Stimulated activated naive CD4-positive, alpha-beta T cell treated with Interleukin-2 at 50 U/mL for 16 hours (primary cell): ENCODE results near the gene ABL1.
"Not testable (repeated sequence)": the region's sequence is repeated elsewhere in the genome, so short reads cannot be mapped to it uniquely, and the experiment has no call there.

Experiments used
- DNase-seq: peaks from one replicate; lab custom pipeline; 2025; lab: John Stamatoyannopoulos, UW

The ABL1 gene

GRCh38 chr9:130904070-130905044 is 69.3 kb downstream of the ABL1 start:
- DNase-seq = no peak

DNA sequence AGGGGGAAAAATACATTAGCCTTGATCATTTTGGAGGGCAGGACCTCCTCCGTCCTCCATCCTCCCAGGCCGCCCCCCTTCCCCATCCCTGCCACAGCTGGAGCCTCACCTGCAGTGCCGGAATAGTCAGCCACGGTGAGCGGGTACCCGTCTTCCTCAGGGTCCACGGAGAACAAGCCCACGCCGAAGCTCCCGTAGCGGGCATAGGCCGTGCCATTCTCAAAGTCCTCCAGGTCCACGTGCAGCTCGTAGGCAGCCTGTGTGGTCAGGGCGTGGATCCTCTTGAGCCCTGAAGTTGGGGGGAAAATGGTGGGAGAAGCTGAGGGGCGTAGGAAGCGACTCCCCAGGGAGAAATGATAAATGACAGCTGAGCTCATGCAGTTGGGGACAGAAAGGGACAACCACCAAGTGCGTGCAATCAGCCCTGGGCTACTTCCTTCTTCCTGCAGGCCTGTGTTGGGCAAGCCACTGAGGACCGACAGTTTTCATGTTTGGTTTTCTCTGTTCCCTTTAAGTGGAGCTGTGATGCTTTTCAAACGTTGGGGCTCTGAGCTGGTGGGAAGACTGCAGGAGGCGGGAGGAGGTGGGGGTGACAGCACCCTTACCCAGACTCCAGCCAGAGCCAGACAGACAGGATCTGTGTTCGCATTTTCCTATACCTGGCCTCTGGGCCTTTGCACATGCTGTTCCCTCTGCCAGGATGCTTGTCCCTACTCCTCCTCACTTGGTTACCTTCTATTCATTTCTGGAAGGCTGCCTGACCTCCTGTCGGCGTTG is 70.3 kb downstream of the ABL1 start:
- no peak for DNase-seq

- DNase-seq = no peak
Measured at GRCh38 chr9:130905902-130906734, 71.1 kb downstream of the ABL1 start.

DNA sequence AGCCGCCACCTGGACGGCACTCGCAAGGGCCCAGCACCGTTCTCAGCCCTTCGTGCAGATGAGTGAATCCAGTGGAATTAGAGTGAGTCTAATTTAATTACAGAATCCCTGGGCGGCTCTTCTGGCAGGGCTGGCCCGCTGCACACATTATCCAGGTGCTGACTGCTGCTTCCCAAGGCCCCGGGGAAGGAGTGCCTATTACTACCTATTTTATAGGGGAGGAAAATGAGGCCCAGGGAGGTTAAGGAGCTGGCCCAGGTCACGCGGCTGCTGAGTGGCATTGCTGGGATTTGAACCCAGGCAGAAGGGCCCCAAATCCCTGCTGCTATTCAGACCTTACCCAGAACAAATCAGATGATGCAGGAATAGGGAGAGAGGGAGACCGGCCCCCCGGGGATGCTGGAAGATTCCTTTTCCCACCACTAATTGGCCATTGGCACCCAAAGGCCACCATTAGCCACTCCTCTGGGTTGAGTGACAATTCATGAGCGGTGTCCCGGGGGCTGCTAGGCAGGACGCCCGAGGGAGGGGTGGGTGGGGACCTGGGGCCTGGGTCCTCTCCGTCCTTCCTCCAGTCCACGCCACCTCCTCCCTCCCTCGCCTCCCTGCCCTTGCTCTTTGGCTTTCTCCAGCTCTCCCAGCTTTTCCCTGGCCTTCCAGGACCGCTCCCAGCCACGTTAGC is 71.8 kb downstream of the ABL1 start:
- no peak for DNase-seq

DNA sequence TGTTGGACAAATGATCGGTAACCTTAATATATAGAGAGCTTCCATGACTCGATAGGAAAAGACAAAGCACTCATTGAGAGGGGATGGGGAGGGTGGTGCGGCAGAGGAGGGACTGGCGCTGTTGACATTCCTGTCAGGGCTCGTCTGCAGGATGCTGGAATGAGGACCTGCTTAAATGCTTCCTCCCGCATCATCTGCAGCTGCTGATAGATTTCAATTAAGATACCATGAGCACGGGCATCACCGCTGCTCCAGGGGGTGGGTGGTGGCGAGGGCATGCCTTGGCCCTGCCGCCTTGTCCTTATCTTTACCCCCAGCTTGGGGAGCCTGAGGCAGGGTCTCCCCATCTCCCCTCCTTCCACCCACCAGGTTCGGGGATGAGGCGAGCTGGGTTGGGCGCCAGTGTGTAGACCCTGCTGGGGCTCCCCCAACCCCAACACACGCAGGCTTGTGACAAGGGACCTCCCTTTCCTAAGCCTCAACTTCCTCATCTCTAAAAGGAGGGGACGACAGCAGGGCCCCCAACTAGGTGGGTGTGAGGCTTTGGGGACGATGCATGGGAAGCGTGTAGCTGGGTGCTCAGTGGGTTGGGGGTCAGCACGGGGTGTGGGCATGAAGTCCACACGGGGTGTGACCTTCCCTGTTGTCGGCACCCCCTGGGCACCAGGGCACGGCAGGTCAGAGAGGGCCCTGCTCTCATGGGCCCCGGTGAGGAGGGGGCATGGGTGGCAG is 73.3 kb downstream of the ABL1 start:
- DNase-seq = no peak

GRCh38 chr9:130908878-130909355 is 73.9 kb downstream of the ABL1 start:
- no peak for DNase-seq

- DNase-seq = not testable (repeated sequence)
Measured at GRCh38 chr9:130910041-130910440, 75.0 kb downstream of the ABL1 start.

DNA sequence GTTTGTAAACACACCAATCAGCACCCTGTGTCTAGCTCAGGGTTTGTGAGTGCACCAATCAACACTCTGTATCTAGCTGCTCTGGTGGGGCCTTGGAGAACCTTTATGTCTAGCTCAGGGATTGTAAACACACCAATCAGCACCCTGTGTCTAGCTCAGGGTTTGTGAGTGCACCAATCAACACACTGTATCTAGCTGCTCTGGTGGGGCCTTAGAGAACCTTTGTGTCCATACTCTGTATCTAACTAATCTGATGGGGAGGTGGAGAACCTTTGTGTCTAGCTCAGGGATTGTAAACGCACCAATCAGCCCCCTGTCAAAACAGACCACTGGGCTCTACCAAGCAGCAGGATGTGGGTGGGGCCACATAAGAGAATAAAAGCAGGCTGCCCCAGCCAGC is 75.6 kb downstream of the ABL1 start:
- DNase-seq = not testable (repeated sequence)

- DNase-seq = no peak
Measured at GRCh38 chr9:130911254-130912049, 76.4 kb downstream of the ABL1 start.

DNA sequence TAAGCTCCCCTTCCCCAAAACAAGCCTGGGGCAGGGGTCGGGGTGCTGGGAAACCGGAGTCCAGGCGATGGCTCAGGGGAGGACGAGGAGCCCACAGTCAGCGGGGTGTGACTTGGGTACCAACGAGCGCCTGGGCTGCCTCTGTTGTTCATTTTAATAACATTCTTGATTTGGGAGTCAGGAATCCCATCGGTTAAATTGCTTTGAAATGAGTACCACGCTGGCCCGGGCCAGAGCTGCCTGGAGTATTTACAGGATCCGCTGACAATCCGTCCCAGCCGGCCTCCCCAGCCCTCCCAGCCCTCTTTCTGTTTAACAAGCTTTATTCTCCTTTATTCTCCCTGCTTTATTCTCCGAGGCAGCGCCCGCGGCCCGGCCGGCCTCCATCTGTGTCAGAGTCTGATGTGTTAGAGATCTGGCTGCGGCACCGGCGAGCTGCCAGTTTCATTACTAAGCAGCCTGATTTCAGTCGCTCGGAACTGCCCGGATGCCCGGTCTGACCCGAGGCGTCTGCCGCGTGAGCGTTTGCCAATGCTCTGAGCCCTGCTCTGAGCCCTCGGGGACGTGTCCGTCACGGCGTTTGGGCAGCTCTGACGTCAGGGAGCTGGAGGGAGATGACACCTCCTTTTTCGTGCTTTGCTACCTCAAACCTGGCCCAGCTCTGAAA is 78.0 kb downstream of the ABL1 start:
- no peak for DNase-seq

GRCh38 chr9:130913599-130914416 is 78.8 kb downstream of the ABL1 start:
- no peak for DNase-seq

- DNase-seq = no peak
Measured at GRCh38 chr9:130914417-130915095, 79.5 kb downstream of the ABL1 start.

GRCh38 chr9:130915096-130915447 is 80.0 kb downstream of the ABL1 start:
- no peak for DNase-seq

DNA sequence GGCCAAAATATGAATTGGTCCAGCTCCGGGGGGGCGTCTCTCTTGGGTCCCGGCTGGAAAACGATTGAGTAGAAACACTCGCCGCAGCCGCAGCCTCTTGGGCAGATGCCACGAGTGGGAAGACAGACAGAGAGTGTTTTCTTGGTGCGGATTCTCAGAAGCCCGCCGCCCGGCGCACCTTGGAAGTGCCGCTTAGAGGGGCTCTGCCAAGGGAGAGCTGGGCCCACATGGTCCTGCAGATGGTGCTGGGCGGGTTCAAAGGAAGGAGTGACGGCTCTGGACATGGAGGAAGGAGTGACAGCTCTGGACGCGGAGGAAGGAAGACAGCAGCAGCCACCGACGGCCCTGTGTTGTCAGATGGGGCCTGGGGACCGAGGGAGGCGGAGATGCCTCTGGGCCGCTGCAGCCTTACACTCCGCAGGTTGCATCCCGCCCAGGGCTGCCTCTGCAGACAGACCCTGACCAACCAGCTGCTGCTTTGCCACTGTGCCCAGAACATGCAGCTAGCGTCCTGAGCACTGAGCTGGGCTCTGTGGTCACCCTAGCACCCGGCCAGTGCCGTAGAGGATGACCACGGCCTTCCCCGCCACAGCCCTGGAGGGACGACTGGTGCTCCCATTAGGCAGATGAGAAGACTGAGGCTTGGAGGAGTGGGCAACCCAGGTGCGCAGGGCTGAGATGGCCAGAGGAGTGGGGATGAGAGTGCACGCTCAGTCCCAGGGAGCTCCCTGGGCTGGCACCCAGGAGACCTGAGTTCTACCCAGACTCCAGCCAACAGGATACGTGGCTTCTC is 82.3 kb downstream of the ABL1 start:
- no peak for DNase-seq

DNA sequence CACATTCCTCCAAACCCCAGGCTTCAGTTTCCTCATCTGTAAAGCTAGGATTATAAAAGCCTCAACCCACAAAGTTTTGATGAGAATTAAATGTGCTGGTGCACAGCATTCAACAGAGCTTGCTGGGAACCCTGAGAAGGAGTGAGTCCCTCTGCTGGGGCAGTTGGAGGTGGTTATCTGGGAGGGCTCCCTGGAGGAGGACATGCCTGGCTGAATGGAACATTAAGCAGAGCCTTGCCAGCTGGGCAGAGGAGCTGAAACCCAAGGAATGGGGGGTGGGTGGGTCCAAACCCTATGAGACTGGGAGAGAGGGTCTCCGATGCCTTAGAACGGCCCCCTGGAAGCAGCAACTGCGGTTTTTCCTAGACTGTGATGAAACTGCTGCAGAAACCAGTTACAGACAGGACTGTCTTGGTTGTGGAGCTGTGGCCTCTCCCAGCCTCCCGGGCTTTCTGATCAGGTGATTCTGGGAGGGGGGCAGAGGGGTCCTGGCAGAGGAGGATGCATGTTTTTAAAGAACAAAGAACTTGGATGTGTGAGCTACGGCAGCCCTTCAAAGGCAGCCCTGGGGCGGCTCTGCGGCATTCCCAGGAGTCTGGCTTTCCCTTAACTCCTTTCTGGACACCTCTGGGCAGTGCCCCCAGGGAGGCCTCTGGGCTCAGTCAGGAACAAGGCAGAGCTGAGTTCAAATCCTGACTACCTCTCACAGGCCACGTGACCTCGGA is 83.2 kb downstream of the ABL1 start:
- DNase-seq = no peak

DNA sequence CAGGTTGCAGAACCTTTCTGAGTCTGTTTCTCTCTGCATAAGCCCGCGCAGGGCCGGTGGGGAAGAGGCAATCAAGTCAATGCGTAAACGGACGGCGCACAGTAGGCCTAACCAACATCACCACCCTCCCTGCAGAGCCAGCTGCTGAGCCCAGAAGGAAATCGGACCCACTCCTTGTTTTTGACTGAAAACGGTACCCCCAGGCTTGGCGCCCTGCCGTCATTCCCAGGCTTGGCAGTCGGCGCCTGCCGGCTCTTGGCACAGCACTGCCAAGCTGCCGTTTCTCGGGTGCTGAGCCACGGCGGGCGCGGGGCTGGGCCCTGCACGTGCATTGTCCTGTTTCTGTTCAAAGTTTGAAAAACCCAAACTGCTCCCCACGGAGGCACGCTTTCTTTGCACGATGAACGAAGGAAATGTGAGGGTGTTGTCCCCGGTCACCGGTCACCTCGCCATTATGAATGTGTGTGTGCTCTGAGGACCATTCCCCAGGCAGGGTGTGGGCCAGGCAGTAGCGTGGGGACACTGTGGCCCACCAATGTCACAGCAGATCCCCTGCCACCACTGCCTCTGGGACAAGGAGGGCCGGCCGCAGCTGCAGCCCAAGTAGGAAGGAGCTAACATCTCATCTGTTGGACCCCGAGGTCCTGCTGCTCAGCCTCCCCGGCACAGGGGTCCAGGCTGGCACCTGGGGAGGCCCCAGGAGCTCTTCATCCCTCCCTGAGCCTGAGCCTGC is 83.9 kb downstream of the ABL1 start:
- no peak for DNase-seq
